Vagina (tissue), 2 donors: ENCODE results near the gene ZBTB42.

Experiments used
- CTCF ChIP-seq, 3 experiments: fragments of 450-650 bp in 2 of 3; fragments of 200-600 bp in 1 of 3; sonication (generic) in 1 of 3; IDR thresholded peaks; one replicate each; pipeline ENCODE4 v1.5.1; 2017 to 2019; ENCODE audit warnings: antibody characterized with exemption in 3 of 3, mild to moderate bottlenecking in 2 of 3, moderate library complexity in 2 of 3
- POLR2AphosphoS5 ChIP-seq, 2 donors: sonication (generic); formaldehyde crosslinking; IDR thresholded peaks; one replicate each; pipeline ENCODE4 v1.9.0; 2017; ENCODE audit warnings: antibody characterized with exemption in 2 of 2, mild to moderate bottlenecking in 2 of 2, low read depth in 1 of 2; ENCODE audit not compliant: insufficient read depth in 1 of 2

- TF ChIP-seq CTCF (IDR thresholded peaks at IDR 0.05): no peak
- no peak for TF ChIP-seq POLR2AphosphoS5 (IDR thresholded peaks at IDR 0.05; ENCODE audit: insufficient read depth in 1 of 2, low read depth in 1 of 2)
These were observed 26.3 kb upstream of the ZBTB42 start for GRCh38 chr14:104774453-104775072.
